ENCODE measurements around the gene NBPF20.
"Not testable (repeated sequence)": the region's sequence is repeated elsewhere in the genome, so short reads cannot be mapped to it uniquely, and the experiment has no call there.

The NBPF20 gene

DNA sequence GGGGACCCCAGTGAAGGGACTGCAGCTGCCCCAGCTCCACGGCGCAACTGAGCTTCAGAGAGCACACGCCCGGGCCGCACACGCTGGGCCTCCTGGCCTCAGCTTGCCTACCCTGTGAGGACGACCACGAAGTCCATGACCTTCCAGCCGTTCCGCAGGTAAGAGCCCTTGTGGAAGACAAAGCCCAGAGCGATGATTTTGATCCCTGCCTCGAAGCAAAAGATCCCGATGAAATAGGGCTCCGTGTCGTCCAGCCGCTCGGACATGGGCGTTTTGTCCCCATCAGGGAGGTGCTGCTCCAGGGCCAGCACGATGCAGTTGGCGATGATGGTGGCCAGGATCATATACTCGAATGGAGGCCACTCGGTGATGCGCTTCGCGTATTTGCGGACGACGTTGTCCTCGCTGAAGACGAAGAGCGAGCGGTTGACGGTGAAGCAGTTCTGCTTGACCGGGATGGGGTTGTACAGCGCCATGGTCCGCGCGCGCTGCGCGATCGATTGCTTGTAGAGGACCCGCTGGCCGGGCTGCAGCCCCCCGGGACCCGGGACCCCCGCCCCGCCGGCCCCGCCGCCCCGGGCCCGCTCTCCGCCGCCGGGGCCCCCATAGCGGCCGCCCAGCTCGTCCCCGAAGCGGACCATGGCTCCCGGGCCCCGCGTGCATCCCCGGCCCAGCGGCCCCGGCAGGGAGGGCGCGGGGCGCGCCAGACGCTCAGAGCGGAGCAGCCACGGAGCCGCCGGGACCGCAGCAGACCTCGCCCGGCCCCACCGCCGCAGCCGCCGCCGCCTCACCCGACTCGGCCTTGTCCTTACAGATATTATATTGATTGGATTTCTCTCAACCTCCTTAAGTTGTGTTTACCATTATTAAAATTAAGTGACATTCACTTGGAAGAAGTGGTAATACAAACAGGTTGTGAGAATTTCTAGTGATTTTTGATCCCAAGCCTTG is 28.7 kb upstream of the NBPF20 start:
- not testable (repeated sequence) for H3K27ac Mint-ChIP-seq, H3K9me3 Mint-ChIP-seq

DNA sequence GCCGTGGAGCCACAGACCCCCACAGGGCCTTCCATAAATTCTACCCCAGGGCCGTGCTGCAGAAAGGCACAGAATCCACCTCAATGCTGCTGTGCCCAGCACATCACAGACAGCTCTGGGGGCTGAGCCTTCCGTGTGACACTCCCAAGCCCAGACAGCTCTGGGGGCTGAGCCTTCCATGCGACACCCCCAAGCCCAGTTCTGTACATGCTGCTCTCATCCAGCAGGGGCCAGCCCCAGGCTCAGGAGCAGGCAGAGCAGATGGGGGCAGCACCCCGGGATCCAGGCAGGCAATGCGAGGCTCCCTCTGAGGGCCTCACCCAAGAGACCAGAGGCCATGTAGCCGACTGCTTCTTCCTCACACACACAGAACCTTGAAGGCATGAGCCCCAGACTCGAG is 27.1 kb upstream of the NBPF20 start:
- H3K4me1 Mint-ChIP-seq, H3K27ac Mint-ChIP-seq: not testable (repeated sequence)
- H3K27me3 Mint-ChIP-seq (ENCODE audit: low read depth, poor library complexity), result peaks cover 44% of the 10 kb centered on the region

More for the DNA sequence above, 28.7 kb upstream of the NBPF20 start:
- Mint-ChIP-seq H3K4me3 (peak overlapping the region; percentile 74), H3K27me3 (ENCODE audit: low read depth, poor library complexity) (peaks cover 54% of the 10 kb centered on the region)
- H3K36me3 Mint-ChIP-seq (ENCODE audit: low read depth); H3K4me1 Mint-ChIP-seq: not testable (repeated sequence)
- peak; percentile 39 for DNase-seq

DNA sequence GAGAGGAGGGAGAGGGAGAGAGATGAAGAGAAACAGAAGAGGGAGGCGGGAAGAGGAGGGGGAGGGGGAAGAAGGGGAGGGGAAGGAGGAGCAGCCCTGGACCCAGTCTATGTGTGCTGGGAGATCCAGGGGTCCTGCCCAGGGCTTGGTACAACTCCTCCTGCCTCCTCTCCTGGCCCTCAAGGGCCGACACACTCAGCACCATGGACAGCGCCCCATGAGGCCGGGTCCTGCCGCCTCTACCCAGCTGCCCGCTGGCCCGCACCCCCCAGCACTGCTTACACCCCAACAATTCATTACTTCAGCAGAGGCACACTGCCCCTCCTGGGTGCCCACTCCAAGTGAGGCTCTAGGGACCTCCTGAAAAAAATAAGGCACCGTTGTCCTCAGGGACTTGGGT is 26.5 kb upstream of the NBPF20 start:
- not testable (repeated sequence) for H3K27ac Mint-ChIP-seq; H3K4me1 Mint-ChIP-seq; H3K4me3 Mint-ChIP-seq; H3K36me3 Mint-ChIP-seq (ENCODE audit: low read depth); H3K9me3 Mint-ChIP-seq
- H3K27me3 Mint-ChIP-seq (ENCODE audit: low read depth, poor library complexity), result peaks cover 44% of the 10 kb centered on the region
- DNase-seq, result peak; percentile 81

More for the DNA sequence above, 27.1 kb upstream of the NBPF20 start:
- H3K36me3 Mint-ChIP-seq (ENCODE audit: low read depth); DNase-seq; H3K9me3 Mint-ChIP-seq; H3K4me3 Mint-ChIP-seq: not testable (repeated sequence)

DNA sequence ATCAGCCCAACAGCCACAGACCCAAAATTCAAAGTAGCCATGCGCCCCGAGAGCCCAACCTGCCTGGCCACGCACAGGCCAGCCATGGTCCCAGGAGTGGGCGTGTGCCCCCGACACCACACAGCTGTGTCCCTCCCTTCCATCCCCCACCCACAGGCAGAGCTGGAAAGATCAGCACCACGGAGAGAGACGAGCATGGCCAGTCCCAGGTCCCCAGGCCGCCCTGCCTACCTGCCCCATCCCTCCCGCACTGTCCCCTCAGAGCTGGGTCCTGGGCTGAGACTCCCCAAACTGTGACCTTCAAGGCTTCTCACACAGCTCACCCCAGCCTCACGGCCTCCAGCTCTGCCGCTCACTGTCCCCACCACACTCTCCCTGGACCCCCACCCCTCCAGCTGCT is 19.8 kb upstream of the NBPF20 start:
- not testable (repeated sequence) for H3K4me1 Mint-ChIP-seq; H3K4me3 Mint-ChIP-seq; H3K9me3 Mint-ChIP-seq; H3K36me3 Mint-ChIP-seq (ENCODE audit: low read depth); H3K27ac Mint-ChIP-seq
- peak; percentile 49 for DNase-seq
- H3K27me3 Mint-ChIP-seq (ENCODE audit: low read depth, poor library complexity), result peaks cover 23% of the 10 kb centered on the region

- not testable (repeated sequence) for H3K36me3 Mint-ChIP-seq (ENCODE audit: low read depth); H3K4me1 Mint-ChIP-seq; H3K27ac Mint-ChIP-seq; H3K9me3 Mint-ChIP-seq; H3K4me3 Mint-ChIP-seq; DNase-seq
- H3K27me3 Mint-ChIP-seq (ENCODE audit: low read depth, poor library complexity), result peaks cover 29% of the 10 kb centered on the region
Measured at GRCh38 chr1:145442340-145442739, 16.9 kb upstream of the NBPF20 start.

GRCh38 chr1:145431363-145432256 is 6.2 kb upstream of the NBPF20 start:
- peaks cover 77% of the 10 kb centered on the region for H3K27me3 Mint-ChIP-seq (ENCODE audit: low read depth, poor library complexity)
- not testable (repeated sequence) for H3K27ac Mint-ChIP-seq, H3K4me1 Mint-ChIP-seq
- H3K4me3 Mint-ChIP-seq, result peak overlapping the region; percentile 74
- H3K36me3 Mint-ChIP-seq (ENCODE audit: low read depth), result peaks cover 14% of the 10 kb centered on the region
- peaks cover 26% of the 10 kb centered on the region for H3K9me3 Mint-ChIP-seq
- DNase-seq, result peak; percentile 32

- not testable (repeated sequence) for H3K27ac Mint-ChIP-seq, H3K4me1 Mint-ChIP-seq, DNase-seq
- H3K9me3 Mint-ChIP-seq, result peaks cover 26% of the 10 kb centered on the region
- H3K4me3 Mint-ChIP-seq, result peak overlapping the region; percentile 74
- H3K36me3 Mint-ChIP-seq (ENCODE audit: low read depth), result peaks cover 14% of the 10 kb centered on the region
- peaks cover 81% of the 10 kb centered on the region for H3K27me3 Mint-ChIP-seq (ENCODE audit: low read depth, poor library complexity)
Measured at GRCh38 chr1:145430830-145431229, 5.4 kb upstream of the NBPF20 start.

DNA sequence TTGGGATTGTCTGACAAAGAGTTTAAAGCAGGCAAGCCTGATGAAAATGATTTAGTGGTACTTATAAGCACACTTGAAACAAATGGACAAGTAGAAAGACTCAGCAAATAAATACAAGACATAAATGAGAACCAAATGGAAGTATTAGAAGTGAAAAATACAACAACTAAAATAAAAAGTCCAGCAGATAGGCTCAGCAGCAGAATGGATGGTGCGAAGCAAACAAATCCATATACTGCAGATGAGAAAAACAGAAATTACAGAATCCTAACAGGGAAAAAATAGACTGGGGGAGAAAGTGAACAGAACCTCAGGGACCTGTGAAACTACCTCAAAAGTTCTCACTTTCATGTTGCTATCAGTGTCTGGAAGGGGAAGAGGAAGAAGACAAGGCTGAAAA is 3.9 kb upstream of the NBPF20 start:
- H3K27me3 Mint-ChIP-seq (ENCODE audit: low read depth, poor library complexity), result peaks cover 87% of the 10 kb centered on the region
- H3K4me1 Mint-ChIP-seq, result peaks cover 14% of the 10 kb centered on the region
- H3K27ac Mint-ChIP-seq, DNase-seq, H3K4me3 Mint-ChIP-seq: not testable (repeated sequence)
- H3K36me3 Mint-ChIP-seq (ENCODE audit: low read depth), result peaks cover 14% of the 10 kb centered on the region
- peaks cover 26% of the 10 kb centered on the region for H3K9me3 Mint-ChIP-seq

DNA sequence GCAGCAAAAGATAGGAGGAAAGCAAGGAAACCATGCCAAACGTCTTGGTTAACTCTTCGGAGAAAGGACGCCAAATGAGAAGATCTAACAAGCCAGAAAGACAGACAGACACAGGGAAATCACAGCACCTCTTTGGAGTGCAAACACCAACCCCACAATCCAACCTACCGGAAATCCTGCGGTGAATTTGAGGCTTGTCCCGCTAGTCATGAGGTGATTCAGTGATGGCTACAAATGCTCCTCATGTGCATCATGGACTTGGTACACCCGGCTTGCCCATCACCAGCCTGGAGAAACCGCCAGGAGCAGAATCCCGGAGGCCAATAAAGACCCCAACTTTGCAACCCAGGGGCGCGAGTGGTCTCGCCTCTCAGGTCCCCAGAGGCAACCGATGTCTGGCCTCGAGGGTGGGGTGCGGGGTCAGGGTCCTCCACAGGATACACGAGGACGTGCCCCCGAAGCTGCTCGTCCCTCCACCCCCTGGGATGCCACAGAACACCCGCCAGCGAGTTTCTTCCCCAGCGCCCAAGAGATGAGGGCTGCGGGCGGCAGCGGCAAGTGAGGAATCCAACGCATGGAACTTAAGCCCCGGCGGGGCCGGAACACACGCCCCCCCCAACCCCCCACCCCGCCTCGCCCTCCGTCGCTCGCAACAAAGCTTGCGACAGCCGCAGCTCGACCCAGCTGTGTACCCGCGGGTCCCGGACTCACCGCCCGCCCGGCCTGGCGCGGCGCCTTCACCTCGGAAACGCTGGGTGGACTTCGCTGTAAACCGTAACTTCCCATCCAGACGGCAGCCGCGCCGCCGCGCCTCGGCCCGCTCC is 579 bp downstream of the NBPF20 start:
- H3K9me3 Mint-ChIP-seq, result peaks cover 20% of the 10 kb centered on the region
- DNase-seq; H3K36me3 Mint-ChIP-seq (ENCODE audit: low read depth): not testable (repeated sequence)
- H3K27me3 Mint-ChIP-seq (ENCODE audit: low read depth, poor library complexity), result peaks cover 49% of the 10 kb centered on the region
- peak overlapping the region; percentile 12 for H3K27ac Mint-ChIP-seq
- H3K4me3 Mint-ChIP-seq, result peak overlapping the region; percentile 94
- H3K4me1 Mint-ChIP-seq, result peaks cover 16% of the 10 kb centered on the region

GRCh38 chr1:145415149-145415548 is 10.3 kb downstream of the NBPF20 start:
- H3K9me3 Mint-ChIP-seq; H3K27me3 Mint-ChIP-seq (ENCODE audit: low read depth, poor library complexity); H3K36me3 Mint-ChIP-seq (ENCODE audit: low read depth); H3K4me3 Mint-ChIP-seq; DNase-seq; H3K4me1 Mint-ChIP-seq; H3K27ac Mint-ChIP-seq: not testable (repeated sequence)

DNA sequence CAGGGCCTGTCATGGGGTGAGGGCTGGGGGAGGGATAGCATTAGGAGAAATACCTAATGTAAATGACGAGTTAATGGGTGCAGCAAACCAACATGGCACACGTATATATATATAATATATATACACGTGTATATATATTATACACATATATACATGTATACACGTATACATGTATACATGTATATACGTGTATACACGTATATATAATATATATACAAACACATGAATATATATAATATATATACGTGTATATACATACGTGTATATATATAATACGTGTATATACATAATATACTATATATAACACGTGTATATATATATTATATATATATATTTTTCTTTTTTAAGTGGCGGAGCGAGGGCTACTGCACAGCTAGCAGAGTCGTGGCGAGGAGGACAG is 18.1 kb downstream of the NBPF20 start:
- not testable (repeated sequence) for H3K9me3 Mint-ChIP-seq; H3K4me1 Mint-ChIP-seq; H3K27me3 Mint-ChIP-seq (ENCODE audit: low read depth, poor library complexity); DNase-seq; H3K27ac Mint-ChIP-seq; H3K36me3 Mint-ChIP-seq (ENCODE audit: low read depth); H3K4me3 Mint-ChIP-seq

- not testable (repeated sequence) for H3K4me3 Mint-ChIP-seq; H3K27me3 Mint-ChIP-seq (ENCODE audit: low read depth, poor library complexity); H3K9me3 Mint-ChIP-seq; H3K36me3 Mint-ChIP-seq (ENCODE audit: low read depth); DNase-seq; H3K4me1 Mint-ChIP-seq; H3K27ac Mint-ChIP-seq
Measured at GRCh38 chr1:145404949-145405348, 20.5 kb downstream of the NBPF20 start.

DNA sequence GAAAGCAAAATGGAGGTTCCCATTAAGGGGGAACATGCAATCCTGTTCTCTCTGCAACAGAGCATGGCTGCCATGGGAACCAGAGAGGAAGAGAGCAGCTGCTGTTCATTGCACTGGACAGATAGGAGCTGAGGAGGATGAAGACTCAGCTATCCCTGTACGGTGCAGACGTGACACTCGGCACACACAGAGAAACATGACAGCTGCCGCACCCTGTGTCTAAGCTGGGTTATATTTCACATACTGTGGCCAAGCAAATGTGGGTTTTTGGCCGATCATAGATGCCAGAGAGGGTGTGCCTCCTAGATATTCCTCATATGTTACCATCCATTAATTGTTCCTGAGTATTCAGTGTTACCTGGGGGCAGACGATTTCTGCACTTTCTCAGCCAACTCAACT is 24.7 kb downstream of the NBPF20 start:
- H3K27ac Mint-ChIP-seq; H3K36me3 Mint-ChIP-seq (ENCODE audit: low read depth); H3K4me1 Mint-ChIP-seq; DNase-seq; H3K9me3 Mint-ChIP-seq; H3K27me3 Mint-ChIP-seq (ENCODE audit: low read depth, poor library complexity); H3K4me3 Mint-ChIP-seq: not testable (repeated sequence)

All from nephron progenitor cell (in vitro differentiated cells).